GM12878 (cell line): ENCODE measurements around the gene CD9. TPM values are rescaled to one million over a fixed set of nuclear protein-coding genes. Genes with fewer than 3 reads are reported as not detected.

Experiments used
- ATAC-seq: fragments of 200-7000 bp; cut with Tn5 transposase; 3 replicates; pipeline ENCODE4 v1.9.1; 2020; ENCODE audit warnings: mild to moderate bottlenecking, moderate library complexity
- BruUV-seq: library from RNA; stranded (reverse); fragments of 400-500 nt; replicated peaks from 2 replicates; lab custom pipeline; 2021; lab: Mats Ljungman, UMichigan
- CTCF ChIA-PET: fragments of 300-600 bp; sonication (Branson Sonifier 250); formaldehyde crosslinking; extraction: SDS; loops from one replicate; lab custom pipeline; 2021; ENCODE audit warnings: inconsistent platforms; lab: Yijun Ruan, JAX
- POLR2A ChIA-PET: fragments of 350-600 bp; formaldehyde crosslinking; extraction: SDS; loops from one replicate; lab custom pipeline; 2021; ENCODE audit warnings: inconsistent platforms; lab: Charles Lee
- RAD21 ChIA-PET: fragments of 300-600 bp; sonication (Branson Sonifier 250); formaldehyde crosslinking; loops from one replicate; lab custom pipeline; 2023; ENCODE audit warnings: antibody characterized with exemption; ENCODE audit not compliant: unreplicated experiment; lab: Charles Lee
- SMC1A ChIA-PET: fragments of 300-600 bp; sonication (Branson Sonifier 250); formaldehyde crosslinking; loops from one replicate; lab custom pipeline; 2023; ENCODE audit not compliant: unreplicated experiment, uncharacterized antibody; lab: Charles Lee
- DNase-seq: peaks from one replicate; pipeline ENCODE4 v3.0.0-alpha.2; 2011; ENCODE audit warnings: low read depth, low spot score
- FAIRE-seq: peaks from 3 replicates; lab custom pipeline; 2011; peaks lifted over from hg19 to GRCh38; lab: Jason Lieb, UNC
- H2AFZ ChIP-seq: 2 replicates; pipeline ENCODE4 v1.6.0; 2011; ENCODE audit warnings: low read depth, low read length, control low read depth; ENCODE audit not compliant: control insufficient read depth
- H3K27ac ChIP-seq: 2 replicates; pipeline ENCODE4 v1.5.1; 2011; ENCODE audit warnings: control low read depth; ENCODE audit not compliant: control insufficient read depth, insufficient read depth
- H3K27me3 ChIP-seq, 2 experiments: replicated peaks in 1 of 2; 2 replicates each; pipeline versions ENCODE4 v1.6.0 to v1.6.1; 2011; ENCODE audit warnings: low read length in 1 of 2; ENCODE audit not compliant: control insufficient read depth in 2 of 2, insufficient read depth in 2 of 2
- H3K36me3 ChIP-seq, 2 experiments: 2 replicates each; pipeline ENCODE4 v1.5.1; 2011; ENCODE audit warnings: low read length in 1 of 2; ENCODE audit not compliant: control insufficient read depth in 2 of 2, insufficient read depth in 2 of 2
- H3K4me1 ChIP-seq: 2 replicates; pipeline ENCODE4 v1.6.1; 2011; ENCODE audit warnings: mild to moderate bottlenecking, low read length, moderate library complexity, mixed read lengths; ENCODE audit not compliant: control insufficient read depth, insufficient read depth
- H3K4me2 ChIP-seq: 2 replicates; pipeline ENCODE4 v1.6.0; 2011; ENCODE audit warnings: control low read depth; ENCODE audit not compliant: control insufficient read depth, insufficient read depth
- H3K4me3 ChIP-seq: fragments of 200-600 bp; sonication (generic); 2 replicates; pipeline ENCODE4 v1.5.1; 2016
- H3K79me2 ChIP-seq: 2 replicates; pipeline ENCODE4 v1.6.0; 2011; ENCODE audit warnings: low read length; ENCODE audit not compliant: control insufficient read depth, insufficient read depth
- H3K9ac ChIP-seq: 2 replicates; pipeline ENCODE4 v1.8.0; 2011; ENCODE audit warnings: low read length, control low read depth, mixed read lengths; ENCODE audit not compliant: control insufficient read depth, insufficient read depth
- H3K9me3 ChIP-seq: replicated peaks from 3 replicates; pipeline ENCODE4 v1.5.1; 2011; ENCODE audit warnings: mild to moderate bottlenecking, low read length; ENCODE audit not compliant: control insufficient read depth, insufficient read depth
- H4K20me1 ChIP-seq: 2 replicates; pipeline ENCODE4 v1.6.0; 2011; ENCODE audit not compliant: control insufficient read depth, insufficient read depth
- CEBPB ChIP-seq, 2 experiments: fragments of 150-350 bp in 1 of 2; IDR thresholded peaks; 2 replicates each; pipeline ENCODE4 v1.6.1; 2012 to 2014; ENCODE audit warnings: low read depth in 2 of 2, low read length in 2 of 2, borderline replicate concordance in 1 of 2, inconsistent platforms in 1 of 2
- CUX1 ChIP-seq: IDR thresholded peaks from 2 replicates; pipeline ENCODE4 v1.6.1; 2012; ENCODE audit warnings: improper control_type of control experiment, low read depth, low read length; ENCODE audit not compliant: insufficient replicate concordance
- EP300 ChIP-seq, 2 experiments: fragments of 150-350 bp in 1 of 2; IDR thresholded peaks; 2 replicates each; pipeline ENCODE4 v1.6.1; 2011 to 2012; ENCODE audit warnings: low read depth in 2 of 2, low read length in 2 of 2, borderline replicate concordance in 1 of 2, improper control_type of control experiment in 1 of 2, inconsistent platforms in 1 of 2; ENCODE audit not compliant: control insufficient read depth in 1 of 2
- EZH2 ChIP-seq: IDR thresholded peaks from 2 replicates; pipeline ENCODE4 v1.6.1; 2012; ENCODE audit warnings: low read depth, mild to moderate bottlenecking, control low read depth, inconsistent platforms, low read length, borderline replicate concordance; ENCODE audit not compliant: control insufficient read depth
- FOXK2 ChIP-seq: fragments of 450-650 bp; IDR thresholded peaks from 2 replicates; pipeline ENCODE4 v1.6.1; 2017; ENCODE audit warnings: mild to moderate bottlenecking, moderate library complexity
- MAX ChIP-seq: IDR thresholded peaks from 2 replicates; pipeline ENCODE4 v1.6.1; 2012; ENCODE audit warnings: low read depth, low read length, improper control_type of control experiment
- MEF2B ChIP-seq: fragments of 450-650 bp; IDR thresholded peaks from 2 replicates; pipeline ENCODE4 v1.6.1; 2018; ENCODE audit warnings: mild to moderate bottlenecking, moderate library complexity; ENCODE audit not compliant: partially characterized antibody, poor library complexity, severe bottlenecking
- PBX3 ChIP-seq: IDR thresholded peaks from 2 replicates; pipeline ENCODE4 v1.6.1; 2011; ENCODE audit warnings: mild to moderate bottlenecking, low read depth, low read length, moderate library complexity; ENCODE audit not compliant: insufficient replicate concordance
- WGBS: methylation state at CpG from one replicate; pipeline ENCODE4 v1.1.6; 2016; ENCODE audit warnings: low lambda C conversion rate; ENCODE audit not compliant: insufficient replicate concordance, insufficient coverage; ENCODE audit errors: missing lambda C conversion rate; 5-methylcytosine and 5-hydroxymethylcytosine counted together
- in situ Hi-C: fragments of 300-500 bp; cut with MboI; formaldehyde crosslinking; loops from 9 replicates; pipeline ENCODE4 v1.14.3; 2018; ENCODE audit warnings: mixed read lengths
- intact Hi-C: fragments of 100-400 bp; cut with micrococcal nuclease; formaldehyde crosslinking; loops from one replicate; pipeline ENCODE4 v1.14.2; 2022; ENCODE audit not compliant: unreplicated experiment
- polyA plus RNA-seq, 11 experiments: library from polyadenylated mRNA; depleted of rRNA in 4 of 11; unstranded in 6 of 11; stranded (reverse) in 5 of 11; fragments of >200 nt; fragmentation: Nextera tagmentation in 4 of 11; fragmentation: Illumina TruSeq in 1 of 11; extraction: Ambion mirVana in 4 of 11; extraction: Trizol in 1 of 11; gene quantifications; 1 replicate in 1 of 11; 2 replicates in 10 of 11; pipeline versions ENCODE4 v1.2.1 to v1.2.3, GENCODE V29; 2011 to 2016; ENCODE audit warnings: inconsistent platforms in 2 of 11, missing spikeins in 2 of 11, low read depth in 1 of 11
- total RNA-seq, 4 experiments: library from RNA; depleted of rRNA in 3 of 4; stranded (reverse); fragments of >200 nt in 3 of 4; fragmentation: Illumina TruSeq in 1 of 4; extraction: Trizol in 1 of 4; gene quantifications; 2 replicates each; pipeline versions ENCODE4 v1.2.1 to v1.2.3, GENCODE V29; 2013 to 2021

Gene CD9
- total and polyA plus RNA-seq, 10 of the 15 experiments (the other 5 are each of a cell fraction or from before 2014, with no cell fraction given), result 4.8 to 29.9 (median 9.7) TPM

- intact Hi-C loops, result no loop called here
- H3K9me3 ChIP-seq, result no peaks in the 10 kb centered on the region
- H4K20me1 ChIP-seq, result no peaks in the 10 kb centered on the region
- ChIA-PET CTCF (interaction anchor here (0.6 kb wide), 1 partner anchor 15 kb away, joined by 7 read pairs; no protein-coding TSS in a partner anchor), POLR2A (no interaction called here), RAD21 (interaction anchor here (0.7 to 1.7 kb wide), 3 partner anchors 8 to 25 kb away, joined by 4 to 5 read pairs (median 4); no protein-coding TSS in a partner anchor), SMC1A (interaction anchor here (0.7 to 5.0 kb wide), 5 partner anchors 8 to 45 kb away, joined by 3 to 20 read pairs (median 4); no protein-coding TSS in a partner anchor)
- H3K4me2 ChIP-seq, result no peak overlapping the region
- no peaks in the 10 kb centered on the region for H3K4me1 ChIP-seq
- in situ Hi-C loops, result no loop called here
- H3K9ac ChIP-seq, result no peak overlapping the region
- FAIRE-seq (no peak), DNase-seq (no peak), ATAC-seq (no peak)
- H2AFZ ChIP-seq, result no peak overlapping the region
- H3K36me3 ChIP-seq, result no peaks in the 10 kb centered on the region
- no peaks in the 10 kb centered on the region; a peak in 1 of 4 replicates for H3K27me3 ChIP-seq
- 47% methylated on average over 12 of the region's 12 CpGs for WGBS
- H3K79me2 ChIP-seq, result no peaks in the 10 kb centered on the region
- TF ChIP-seq MEF2B (no peak), FOXK2 (no peak), CEBPB (IDR thresholded peaks at IDR 0.05; ENCODE audit: borderline replicate concordance in 1 of 2, low read depth in 2 of 2, low read length in 2 of 2) (no peak), CUX1 (no peak), EZH2 (no peak), MAX (no peak), PBX3 (no peak), EP300 (IDR thresholded peaks at IDR 0.05; ENCODE audit: borderline replicate concordance in 1 of 2, control insufficient read depth in 1 of 2, low read depth in 2 of 2, low read length in 2 of 2) (no peak)
- TF ChIP-seq, all 136 proteins: peak for 0
- no peak overlapping the region for H3K27ac ChIP-seq
- H3K4me3 ChIP-seq, result no peak overlapping the region
- BruUV-seq, result no TSS peak
Observed at GRCh38 chr12:6222078-6222654, 22.0 kb downstream of the CD9 start.
